Right lobe of liver (tissue), 4 donors: ENCODE results near the gene GOLPH3L.

Experiments
- CTCF ChIP-seq, 4 donors: fragments of 200-600 bp in 3 of 4; fragments of 450-650 bp in 1 of 4; IDR thresholded peaks; one replicate each; pipeline versions ENCODE4 v1.5.1 to v1.8.0; 2016 to 2022; ENCODE audit warnings: antibody characterized with exemption in 4 of 4, mild to moderate bottlenecking in 2 of 4
- POLR2A ChIP-seq: fragments of 450-650 bp; IDR thresholded peaks from one replicate; pipeline ENCODE4 v1.6.1; 2017; ENCODE audit warnings: antibody characterized with exemption, mild to moderate bottlenecking
- donor health status: DM: no; HTN: no; CAD: no.
- donor health status: DM: no; HTN: no; CAD: no.
- donor health status: DM: no; HTN: yes; CAD: no.

DNA sequence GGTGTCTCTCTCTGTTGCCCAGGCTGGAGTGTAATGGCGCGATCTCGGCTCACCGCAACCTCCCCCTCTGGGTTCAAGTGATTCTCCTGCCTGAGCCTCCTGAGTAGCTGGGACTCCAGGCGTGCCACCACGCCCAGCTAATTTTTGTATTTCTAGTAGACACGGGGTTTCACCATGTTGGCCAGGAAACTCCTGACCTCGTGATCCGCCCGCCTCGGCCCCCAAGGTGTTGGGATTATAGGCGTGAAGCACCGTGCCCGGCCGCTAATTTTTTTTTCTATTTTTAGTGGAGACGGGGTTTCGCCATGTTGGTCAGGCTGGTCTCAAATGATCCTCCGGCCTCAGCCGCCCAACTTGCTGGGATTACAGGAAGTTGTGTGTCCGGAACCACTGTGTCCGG is 23.1 kb upstream of the GOLPH3L start:
- no peak for TF ChIP-seq POLR2A
- TF ChIP-seq CTCF (IDR thresholded peaks at IDR 0.05) = no peak
